HCT116 (cell line): ENCODE data around the gene GRB2. TPM values are rescaled to one million over a fixed set of nuclear protein-coding genes. Genes with fewer than 3 reads are reported as not detected.

Source experiments
- ATAC-seq: fragments of 200-7000 bp; cut with Tn5 transposase; 2 replicates; pipeline ENCODE4 v1.9.1; 2020; ENCODE audit warnings: mild to moderate bottlenecking, moderate library complexity
- BruUV-seq: library from RNA; stranded (reverse); fragments of 400-500 nt; replicated peaks from 2 replicates; lab custom pipeline; 2021; lab: Mats Ljungman, UMichigan
- CTCF ChIA-PET: fragments of 300-600 bp; sonication (Branson Sonifier 250); formaldehyde crosslinking; loops from one replicate; lab custom pipeline; 2021; ENCODE audit warnings: antibody characterized with exemption; lab: Charles Lee
- POLR2A ChIA-PET: fragments of 300-600, 350-600 bp; sonication (Branson Sonifier 250); formaldehyde crosslinking; loops from one replicate; lab custom pipeline; 2021; ENCODE audit warnings: antibody characterized with exemption; lab: Charles Lee
- RAD21 ChIA-PET, 2 experiments: fragments of 300-600 bp; sonication (Branson Sonifier 250); formaldehyde crosslinking; loops; one replicate each; lab custom pipeline; 2023; ENCODE audit warnings: low total read pairs in 2 of 2; ENCODE audit not compliant: uncharacterized antibody in 2 of 2, unreplicated experiment in 2 of 2, low non-redundant PET in 1 of 2; lab: Charles Lee
- DNase-seq: peaks from one replicate; pipeline ENCODE4 v3.0.0-alpha.2; 2010; ENCODE audit warnings: low read depth, low spot score
- H2AFZ ChIP-seq: fragments of 200-600 bp; shearing (Covaris generic), sonication (generic); 2 replicates; pipeline ENCODE4 v1.6.1; 2017; ENCODE audit warnings: low read depth, mixed run types, mixed read lengths, antibody characterized with exemption, low read length; ENCODE audit not compliant: poor library complexity, severe bottlenecking
- H3K27ac ChIP-seq: 2 replicates; pipeline ENCODE4 v1.5.1; 2012; ENCODE audit warnings: low read depth, low read length
- H3K27me3 ChIP-seq: fragments of 200-600 bp; sonication (generic); 2 replicates; pipeline ENCODE4 v1.6.1; 2016; ENCODE audit warnings: mixed run types, low read length, mixed read lengths; ENCODE audit not compliant: insufficient read depth
- H3K36me3 ChIP-seq, 2 experiments: fragments of 200-500 bp in 1 of 2; fragments of 200-600 bp in 1 of 2; sonication (Bioruptor generic) in 1 of 2; sonication (generic) in 1 of 2; 2 replicates each; pipeline versions ENCODE4 v1.5.1 to v1.6.1; 2014 to 2016; ENCODE audit warnings: low read length in 2 of 2, inconsistent platforms in 1 of 2, mixed read lengths in 1 of 2, mixed run types in 1 of 2; ENCODE audit not compliant: insufficient read depth in 2 of 2, control insufficient read depth in 1 of 2
- H3K4me1 ChIP-seq, 2 experiments: fragments of 200-600 bp in 1 of 2; sonication (generic) in 1 of 2; 2 replicates each; pipeline versions ENCODE4 v1.5.1 to v1.6.1; 2012 to 2017; ENCODE audit warnings: low read length in 2 of 2, inconsistent platforms in 1 of 2, mild to moderate bottlenecking in 1 of 2, mixed read lengths in 1 of 2, mixed run types in 1 of 2, moderate library complexity in 1 of 2; ENCODE audit not compliant: insufficient read depth in 2 of 2, control insufficient read depth in 1 of 2
- H3K4me2 ChIP-seq: fragments of 200-600 bp; sonication (generic); 2 replicates; pipeline ENCODE4 v1.6.1; 2017; ENCODE audit warnings: mixed run types, low read length, mixed read lengths
- H3K4me3 ChIP-seq, 2 experiments: fragments of 200-600 bp in 1 of 2; sonication (generic) in 1 of 2; replicated peaks in 1 of 2; 2 replicates each; pipeline ENCODE4 v1.5.1; 2011 to 2016; ENCODE audit warnings: low read length in 2 of 2, control low read depth in 1 of 2, low read depth in 1 of 2, mild to moderate bottlenecking in 1 of 2, mixed read lengths in 1 of 2, mixed run types in 1 of 2
- H3K79me2 ChIP-seq: fragments of 200-600 bp; sonication (generic); 2 replicates; pipeline ENCODE4 v1.6.1; 2017; ENCODE audit warnings: mild to moderate bottlenecking, mixed run types, low read length, moderate library complexity, mixed read lengths; ENCODE audit not compliant: insufficient read depth
- H3K9ac ChIP-seq: fragments of 200-600 bp; sonication (generic); 2 replicates; pipeline ENCODE4 v1.6.1; 2016; ENCODE audit warnings: low read length, mixed read lengths
- H3K9me2 ChIP-seq: fragments of 200-600 bp; sonication (generic), shearing (Covaris generic); 2 replicates; pipeline ENCODE4 v1.6.1; 2017; ENCODE audit warnings: mixed run types, mild to moderate bottlenecking, moderate library complexity; ENCODE audit not compliant: insufficient read depth
- H3K9me3 ChIP-seq, 2 experiments: fragments of 200-500 bp in 1 of 2; fragments of 200-600 bp in 1 of 2; sonication (Bioruptor generic) in 1 of 2; sonication (generic) in 1 of 2; 2 replicates each; pipeline ENCODE4 v1.6.1; 2014 to 2017; ENCODE audit warnings: low read length in 2 of 2, mixed read lengths in 2 of 2, inconsistent platforms in 1 of 2, low read depth in 1 of 2, mild to moderate bottlenecking in 1 of 2, mixed run types in 1 of 2, moderate library complexity in 1 of 2; ENCODE audit not compliant: control insufficient read depth in 1 of 2, insufficient read depth in 1 of 2
- H4K20me1 ChIP-seq: fragments of 200-600 bp; sonication (generic), shearing (Covaris generic); 2 replicates; pipeline ENCODE4 v1.6.1; 2017; ENCODE audit warnings: mixed run types, mild to moderate bottlenecking, moderate library complexity; ENCODE audit not compliant: insufficient read depth
- CBX3 ChIP-seq: IDR thresholded peaks from 2 replicates; pipeline ENCODE4 v1.6.1; 2012; ENCODE audit warnings: low read depth
- CEBPB ChIP-seq: IDR thresholded peaks from 2 replicates; pipeline ENCODE4 v1.6.1; 2012; ENCODE audit warnings: low read depth
- EGR1 ChIP-seq: IDR thresholded peaks from 2 replicates; pipeline ENCODE4 v1.6.1; 2012; ENCODE audit warnings: low read depth
- POLR2A ChIP-seq: IDR thresholded peaks from 2 replicates; pipeline ENCODE4 v1.7.0; 2011; ENCODE audit warnings: borderline replicate concordance; ENCODE audit not compliant: insufficient read depth, insufficient read length; ENCODE audit errors: extremely low read depth
- SP1 ChIP-seq: IDR thresholded peaks from 2 replicates; pipeline ENCODE4 v1.6.1; 2012; ENCODE audit warnings: low read depth
- SRF ChIP-seq: IDR thresholded peaks from 2 replicates; pipeline ENCODE4 v1.6.1; 2012; ENCODE audit warnings: low read depth
- TCF7L2 ChIP-seq: IDR thresholded peaks from 2 replicates; pipeline ENCODE4 v1.7.0; 2011; ENCODE audit warnings: borderline replicate concordance, inconsistent platforms; ENCODE audit not compliant: insufficient read depth, insufficient read length; ENCODE audit errors: extremely low read depth
- intact Hi-C: fragments of 100-400 bp; cut with micrococcal nuclease; formaldehyde crosslinking; loops from 2 replicates; pipeline ENCODE4 v1.10.0; 2022
- total RNA-seq: library from RNA; stranded (reverse); gene quantifications from one replicate; pipeline ENCODE4 v1.2.1, GENCODE V29; 2021; ENCODE audit not compliant: unreplicated experiment
- TF ChIP-seq, protein P1 (sequence below): IDR thresholded peaks from 2 replicates; pipeline ENCODE4 v1.6.1; 2012
- TF ChIP-seq, protein P2 (sequence below), 3 experiments: fragments of 200-600 bp in 1 of 3; sonication (generic) in 1 of 3; IDR thresholded peaks in 2 of 3; conservative IDR thresholded peaks in 1 of 3; 2 replicates each; pipeline ENCODE4 v1.5.1; 2012 to 2017; ENCODE audit warnings: low read depth in 2 of 3, low read length in 2 of 3, antibody characterized with exemption in 1 of 3, borderline replicate concordance in 1 of 3, control low read depth in 1 of 3, mild to moderate bottlenecking in 1 of 3, mixed read lengths in 1 of 3, mixed run types in 1 of 3, moderate library complexity in 1 of 3; ENCODE audit not compliant: insufficient read depth in 1 of 3
- TF ChIP-seq, protein P3 (sequence below): IDR thresholded peaks from 2 replicates; pipeline ENCODE4 v1.6.1; 2012

The GRB2 gene
- total RNA-seq, 1 experiment from 2014 or later, result 146 TPM

DNA sequence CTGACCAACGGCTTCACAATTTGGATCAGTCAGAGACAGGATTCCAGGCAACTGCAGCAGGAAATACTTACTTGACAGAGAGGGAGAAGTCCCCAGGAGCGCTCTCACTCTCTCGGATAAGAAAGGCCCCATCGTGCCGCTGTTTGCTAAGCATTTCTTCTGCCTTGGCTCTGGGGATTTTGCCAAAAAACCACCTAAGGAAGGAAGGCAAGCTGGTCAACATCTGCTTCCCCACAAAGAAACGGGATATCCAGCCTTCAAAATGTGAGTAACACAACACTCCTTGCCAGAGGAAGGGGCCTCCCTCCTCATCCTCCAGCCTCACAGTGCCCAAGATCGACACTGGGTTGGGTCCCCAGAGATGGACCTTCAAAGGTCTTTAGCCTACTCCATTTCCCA is 79.7 kb downstream of the GRB2 start:
- no TSS peak for BruUV-seq
- RAD21 ChIA-PET, result no interaction called here
- no peaks in the 10 kb centered on the region for H3K27me3 ChIP-seq
- no peak overlapping the region for H2AFZ ChIP-seq
- CTCF ChIA-PET, result interaction anchor here (1.1 kb wide), 1 partner anchor 69 kb away, joined by 3 read pairs; no protein-coding TSS in a partner anchor
- H3K9ac ChIP-seq, result no peak overlapping the region
- H3K36me3 ChIP-seq, result peaks cover 9 to 19% of the 10 kb centered on the region in 2 experiments; a peak in 3 of 4 replicates
- H3K9me2 ChIP-seq, result no peaks in the 10 kb centered on the region
- no peak for DNase-seq
- H3K9me3 ChIP-seq, result no peaks in the 10 kb centered on the region
- H3K27ac ChIP-seq, result no peak overlapping the region
- TF ChIP-seq, protein P1, sequence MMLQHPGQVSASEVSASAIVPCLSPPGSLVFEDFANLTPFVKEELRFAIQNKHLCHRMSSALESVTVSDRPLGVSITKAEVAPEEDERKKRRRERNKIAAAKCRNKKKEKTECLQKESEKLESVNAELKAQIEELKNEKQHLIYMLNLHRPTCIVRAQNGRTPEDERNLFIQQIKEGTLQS, result no peak
- TF ChIP-seq EGR1, result no peak
- TF ChIP-seq, all 23 proteins: peak for 0
- no peak overlapping the region for H3K4me2 ChIP-seq
- H3K4me3 ChIP-seq, result no peak overlapping the region
- intact Hi-C loops, result no loop called here
- H3K79me2 ChIP-seq, result peaks cover 27% of the 10 kb centered on the region
- H3K4me1 ChIP-seq, result no peaks in the 10 kb centered on the region
- no peak for ATAC-seq
- H4K20me1 ChIP-seq, result no peaks in the 10 kb centered on the region; the same call in 1 of the 2 replicates
- POLR2A ChIA-PET, result no interaction called here

DNA sequence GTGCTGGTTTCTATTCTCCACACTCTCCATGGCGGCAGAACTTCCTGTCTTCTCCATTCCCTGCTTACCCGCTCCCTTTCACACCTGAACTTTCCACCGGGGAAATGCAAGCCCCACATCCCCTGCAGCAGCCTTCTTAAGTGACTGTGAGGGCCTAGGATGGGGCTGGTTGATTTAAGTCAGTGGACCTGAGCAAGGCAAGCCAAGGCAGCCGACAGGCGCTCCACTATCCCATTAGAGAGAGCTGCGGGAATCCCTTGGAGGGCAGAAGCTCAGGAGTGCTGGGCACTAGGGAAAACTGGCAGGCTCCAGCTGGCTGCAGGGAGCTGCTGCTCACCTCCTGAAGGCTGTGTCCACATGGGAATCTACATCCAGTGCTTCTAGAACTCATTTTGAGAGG is 80.1 kb downstream of the GRB2 start:
- Histone ChIP-seq H3K9me3 (no peaks in the 10 kb centered on the region), H3K4me3 (no peak overlapping the region), H3K27me3 (no peaks in the 10 kb centered on the region), H3K4me1 (no peaks in the 10 kb centered on the region), H2AFZ (no peak overlapping the region), H3K4me2 (no peak overlapping the region), H3K9me2 (no peaks in the 10 kb centered on the region), H3K79me2 (peaks cover 22% of the 10 kb centered on the region), H4K20me1 (no peaks in the 10 kb centered on the region; the same call in 1 of the 2 replicates), H3K9ac (no peak overlapping the region), H3K27ac (no peak overlapping the region; the same call in 1 of the 2 replicates), H3K36me3 (peaks cover 13 to 24% of the 10 kb centered on the region in 2 experiments; a peak in 3 of 4 replicates)
- TF ChIP-seq, protein P2, sequence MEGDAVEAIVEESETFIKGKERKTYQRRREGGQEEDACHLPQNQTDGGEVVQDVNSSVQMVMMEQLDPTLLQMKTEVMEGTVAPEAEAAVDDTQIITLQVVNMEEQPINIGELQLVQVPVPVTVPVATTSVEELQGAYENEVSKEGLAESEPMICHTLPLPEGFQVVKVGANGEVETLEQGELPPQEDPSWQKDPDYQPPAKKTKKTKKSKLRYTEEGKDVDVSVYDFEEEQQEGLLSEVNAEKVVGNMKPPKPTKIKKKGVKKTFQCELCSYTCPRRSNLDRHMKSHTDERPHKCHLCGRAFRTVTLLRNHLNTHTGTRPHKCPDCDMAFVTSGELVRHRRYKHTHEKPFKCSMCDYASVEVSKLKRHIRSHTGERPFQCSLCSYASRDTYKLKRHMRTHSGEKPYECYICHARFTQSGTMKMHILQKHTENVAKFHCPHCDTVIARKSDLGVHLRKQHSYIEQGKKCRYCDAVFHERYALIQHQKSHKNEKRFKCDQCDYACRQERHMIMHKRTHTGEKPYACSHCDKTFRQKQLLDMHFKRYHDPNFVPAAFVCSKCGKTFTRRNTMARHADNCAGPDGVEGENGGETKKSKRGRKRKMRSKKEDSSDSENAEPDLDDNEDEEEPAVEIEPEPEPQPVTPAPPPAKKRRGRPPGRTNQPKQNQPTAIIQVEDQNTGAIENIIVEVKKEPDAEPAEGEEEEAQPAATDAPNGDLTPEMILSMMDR (IDR thresholded peaks at IDR 0.05 in 2 of 3, conservative IDR thresholded peaks at IDR 0.05 in 1 of 3; ENCODE audit: borderline replicate concordance in 1 of 3, insufficient read depth in 1 of 3, low read depth in 2 of 3, low read length in 2 of 3), result no peak
- TF ChIP-seq, protein P3, sequence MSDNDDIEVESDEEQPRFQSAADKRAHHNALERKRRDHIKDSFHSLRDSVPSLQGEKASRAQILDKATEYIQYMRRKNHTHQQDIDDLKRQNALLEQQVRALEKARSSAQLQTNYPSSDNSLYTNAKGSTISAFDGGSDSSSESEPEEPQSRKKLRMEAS, result no peak
- TF ChIP-seq CBX3 (no peak), SRF (no peak), SP1 (no peak), POLR2A (no peak), TCF7L2 (no peak), CEBPB (no peak)
- ChIA-PET POLR2A (no interaction called here), RAD21 (no interaction called here), CTCF (no interaction called here)
- BruUV-seq, result no TSS peak
- DNase-seq (no peak), ATAC-seq (no peak)
- intact Hi-C loops, result no loop called here
